Myocyte (in vitro differentiated cells): ENCODE measurements around the gene MRPL52. TPM values are rescaled to one million over a fixed set of nuclear protein-coding genes. Genes with fewer than 3 reads are reported as not detected.
A peak's percentile ranks its signal among the peaks of the same experiment; 100 is the strongest.
"Not testable (repeated sequence)": the region's sequence is repeated elsewhere in the genome, so short reads cannot be mapped to it uniquely, and the experiment has no call there.

ENCODE experiments used
- DNase-seq: peaks from one replicate; pipeline ENCODE4 v3.0.0-alpha.2; 2012; ENCODE audit warnings: low read depth
- total RNA-seq: library from RNA; depleted of rRNA; stranded (reverse); fragments of >200 nt; gene quantifications from 2 replicates; pipeline ENCODE4 v1.2.3, GENCODE V29; 2014

MRPL52 gene
- total RNA-seq, 1 donor from 2014 or later = 21.8 TPM

GRCh38 chr14:22808388-22809209 is 21.1 kb upstream of the MRPL52 start:
- DNase-seq = no peak

DNA sequence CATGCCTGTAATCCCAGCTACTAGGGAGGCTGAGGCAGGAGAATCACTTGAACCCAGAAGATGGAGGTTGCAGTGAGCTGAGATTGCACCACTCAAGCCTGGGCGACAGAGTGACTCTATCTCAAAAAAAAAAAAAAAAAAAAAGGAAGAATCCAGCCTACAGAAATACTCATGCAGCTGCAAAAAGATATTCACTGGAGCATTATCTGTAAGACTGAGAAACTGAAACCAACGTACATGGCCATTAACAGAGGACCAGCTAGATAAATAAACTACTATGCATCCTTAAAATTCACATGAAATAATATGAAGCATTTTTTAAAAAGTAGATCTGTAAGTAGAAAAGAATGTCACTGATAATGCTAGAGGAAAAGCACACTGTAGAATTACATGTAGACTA is 18.0 kb upstream of the MRPL52 start:
- DNase-seq = no peak

DNA sequence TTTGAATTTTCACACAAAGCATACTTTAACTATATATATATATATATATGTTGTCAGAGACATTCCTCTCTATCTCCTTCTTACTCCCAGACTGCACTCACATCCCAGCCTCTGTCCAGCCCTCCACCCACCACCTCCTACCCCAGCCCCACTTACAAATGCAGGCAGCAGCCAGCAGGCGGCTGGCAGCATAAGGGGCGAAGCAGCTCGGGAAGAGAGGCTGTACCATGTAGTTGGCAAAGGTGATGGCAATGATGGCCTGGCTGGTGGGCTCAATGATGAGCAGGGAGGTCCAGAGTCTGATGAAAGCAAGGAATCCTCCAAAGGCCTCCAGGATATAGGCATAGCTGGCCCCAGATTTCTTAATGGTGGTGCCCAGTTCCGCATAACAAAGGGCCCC is 16.9 kb upstream of the MRPL52 start:
- DNase-seq = no peak

DNA sequence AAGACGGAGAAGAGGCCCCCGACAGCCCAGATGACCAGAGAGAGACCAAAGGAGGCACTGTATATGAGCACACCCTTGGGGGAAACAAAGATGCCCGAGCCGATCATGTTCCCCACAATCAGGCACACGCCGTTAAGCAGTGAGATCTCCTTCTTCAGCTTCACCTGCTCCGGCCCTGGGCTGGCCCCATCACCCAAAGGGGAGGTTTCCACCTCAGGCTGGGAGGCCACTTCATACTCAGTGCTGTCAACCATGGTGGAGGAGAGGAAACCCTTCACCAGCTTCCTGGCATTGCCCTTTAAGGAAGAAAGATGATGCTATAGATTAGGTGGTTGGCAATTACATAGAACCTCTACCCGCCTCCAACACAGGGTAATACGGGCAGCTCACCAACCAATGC is 16.5 kb upstream of the MRPL52 start:
- no peak for DNase-seq

- DNase-seq = no peak
Observed at GRCh38 chr14:22814373-22814772, 15.3 kb upstream of the MRPL52 start.

DNA sequence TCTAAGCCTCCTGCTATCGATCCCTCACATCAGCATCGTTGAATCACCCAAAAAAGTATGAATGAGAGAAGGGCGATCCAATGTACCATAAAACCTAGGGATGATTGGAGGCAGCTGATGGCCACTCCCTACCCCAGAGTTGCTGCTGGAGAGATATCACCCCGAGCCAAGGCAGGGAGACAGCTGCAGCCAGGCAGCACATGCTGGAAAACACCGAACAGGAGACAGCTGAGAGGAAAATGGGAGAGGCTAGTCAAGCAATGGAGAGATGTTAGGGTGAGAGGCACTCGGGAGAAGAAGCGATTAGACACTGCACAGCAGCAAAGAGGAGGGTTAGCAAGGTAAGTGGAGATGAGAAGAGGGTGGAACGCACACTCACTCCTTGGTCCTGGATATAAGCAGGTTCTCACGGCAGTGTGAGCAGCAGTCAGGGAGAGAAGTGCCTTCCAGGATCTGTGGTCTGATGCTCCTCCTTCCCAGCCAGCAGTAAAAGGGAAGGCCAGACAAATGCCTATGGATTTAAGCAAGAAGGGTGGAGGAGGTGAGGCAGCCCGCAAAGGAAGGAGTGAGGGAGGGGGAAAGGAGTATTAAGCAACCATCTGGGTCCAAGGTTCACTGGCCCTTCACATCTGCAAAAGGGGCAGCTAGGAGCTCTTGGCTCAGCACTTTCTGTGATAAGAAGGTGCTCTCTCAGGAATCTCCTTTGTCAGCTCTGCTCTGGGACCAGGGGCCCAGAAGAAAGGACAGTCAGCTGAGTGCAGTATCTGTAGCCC is 14.6 kb upstream of the MRPL52 start, which contains the start of gene SLC7A7:
Gene SLC7A7 (minus strand): TSS at position 495 of the 773 bp plus-strand sequence. CDS start 2,037 bp downstream, outside the sequence.
- peak; percentile 93 for DNase-seq

DNA sequence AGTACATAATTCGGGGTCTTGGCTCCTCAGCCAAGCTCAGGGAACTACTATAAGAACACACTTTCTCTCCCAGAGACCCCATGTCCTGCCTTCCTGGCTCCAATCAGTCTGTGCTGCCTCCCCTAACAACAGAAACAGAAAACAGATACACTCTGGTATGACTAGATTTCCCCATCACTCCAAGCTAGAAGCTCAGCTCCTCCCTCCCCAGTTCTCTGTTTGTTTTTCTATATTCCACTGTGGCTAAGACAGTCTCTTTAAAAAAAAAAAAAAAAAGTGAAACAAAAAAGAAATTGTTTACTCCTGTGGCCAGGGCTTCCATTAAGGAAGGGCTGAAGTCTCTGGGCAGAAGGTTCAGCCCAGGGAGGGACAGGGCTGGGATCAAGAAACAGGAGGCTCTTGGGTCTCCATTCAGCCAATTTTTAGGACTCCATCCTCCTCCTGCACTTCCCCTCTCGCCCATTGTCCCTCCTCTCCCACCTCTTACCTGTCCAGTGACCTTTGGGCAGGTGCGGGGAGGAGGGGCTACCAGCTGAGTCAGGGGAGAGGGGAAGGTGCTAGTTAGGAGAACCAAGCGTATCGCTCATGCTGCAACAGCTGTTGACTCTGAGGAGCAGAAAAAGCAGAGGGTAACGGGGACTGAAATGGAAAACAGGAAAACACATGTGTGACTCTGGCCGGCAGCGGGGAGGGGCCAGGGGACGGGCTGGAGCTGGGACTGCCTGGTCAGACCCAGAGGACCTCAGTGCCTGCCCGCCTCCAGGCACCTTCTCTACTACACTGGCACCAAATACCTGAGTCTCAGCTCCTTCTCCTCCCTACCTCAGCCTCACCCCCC is 10.3 kb upstream of the MRPL52 start:
- DNase-seq = peak; percentile 82

DNA sequence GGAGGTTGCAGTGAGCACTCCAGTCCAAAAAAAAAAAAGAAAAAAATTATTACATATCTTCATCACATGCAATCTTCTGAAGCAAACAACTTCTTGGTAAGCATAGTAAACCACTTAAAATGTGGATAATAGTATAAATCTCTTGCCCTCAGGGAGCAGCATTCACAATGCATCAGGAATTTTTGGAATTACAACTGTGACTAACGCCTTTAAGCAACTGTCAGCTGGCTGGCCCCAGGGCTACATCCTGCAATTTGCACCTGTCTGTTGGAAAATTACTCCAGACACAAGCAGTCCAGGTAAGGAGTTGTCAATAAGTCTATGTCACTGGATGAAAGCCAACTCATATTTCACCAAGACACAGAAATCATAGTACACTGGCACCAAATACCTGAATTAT is 9.0 kb upstream of the MRPL52 start:
- peak; percentile 39 for DNase-seq

DNA sequence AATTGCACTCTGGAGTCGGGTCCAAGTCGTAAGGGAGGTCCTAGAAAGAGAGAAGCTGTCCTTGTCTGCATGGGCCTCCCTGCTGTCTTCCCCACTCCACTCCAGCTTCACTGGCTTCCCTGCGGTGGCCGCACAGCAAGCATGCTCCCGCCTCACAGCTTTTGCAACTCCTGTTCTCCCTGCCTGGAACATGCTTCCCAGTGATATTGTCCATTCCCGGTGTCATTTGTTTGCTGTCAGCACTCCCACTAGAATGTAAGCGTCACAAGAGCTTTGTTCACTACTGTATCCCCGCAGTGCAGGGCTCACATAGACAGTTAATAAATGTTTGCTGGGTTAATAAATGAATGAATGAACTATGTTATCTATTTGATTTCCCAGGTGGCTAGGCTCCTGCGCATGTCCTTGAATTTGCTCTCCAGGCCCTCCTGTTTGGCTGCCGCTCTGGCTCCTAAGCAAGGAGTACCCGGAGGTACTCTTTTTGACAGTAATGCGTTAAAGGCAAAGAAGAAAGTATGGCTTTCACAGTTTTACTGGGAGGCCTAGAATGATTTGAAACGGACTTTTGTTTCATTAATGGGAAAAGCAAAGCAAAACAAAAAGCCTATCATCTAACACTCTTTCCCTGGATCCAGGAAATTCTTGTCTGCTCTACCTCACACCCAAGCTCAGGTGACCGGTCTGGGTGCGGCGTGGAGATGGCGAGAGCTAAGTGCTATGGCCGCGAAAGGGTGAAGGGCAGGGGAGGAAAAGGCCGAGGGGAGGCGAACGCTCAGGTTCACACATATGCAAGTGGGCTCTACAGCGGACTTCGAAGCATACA is 8.3 kb upstream of the MRPL52 start:
- DNase-seq = no peak

- no peak for DNase-seq
Observed at GRCh38 chr14:22822016-22822570, 7.6 kb upstream of the MRPL52 start.

DNA sequence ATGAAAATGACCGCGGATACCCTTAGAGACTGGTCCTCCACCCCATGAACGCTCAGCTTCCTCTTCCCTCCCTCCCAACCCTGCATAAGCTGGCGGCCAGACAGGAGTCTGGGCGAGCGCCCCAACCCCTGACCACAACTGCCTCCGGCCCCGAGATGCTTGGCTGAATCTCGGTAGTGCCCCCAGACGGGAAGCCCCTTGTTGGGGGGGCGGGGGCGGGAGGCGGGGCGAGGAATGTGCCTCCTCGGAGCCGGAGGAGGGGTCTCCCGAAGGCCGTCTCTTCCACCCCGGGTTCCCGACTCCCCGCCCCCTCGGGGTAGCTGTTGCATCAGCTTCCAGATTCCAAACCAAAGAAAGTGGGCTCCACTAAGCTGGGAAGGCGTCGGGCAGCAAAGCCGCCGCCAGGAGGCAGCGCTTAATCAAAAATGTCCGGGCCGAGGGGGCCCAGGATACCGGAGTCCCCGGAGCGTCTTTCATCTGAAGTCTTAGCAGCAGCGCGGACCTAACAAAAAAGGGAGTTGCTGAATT is 7.1 kb upstream of the MRPL52 start:
- DNase-seq = peak; percentile 86

- peak; percentile 92 for DNase-seq
Observed at GRCh38 chr14:22824711-22825359, 4.9 kb upstream of the MRPL52 start.

DNA sequence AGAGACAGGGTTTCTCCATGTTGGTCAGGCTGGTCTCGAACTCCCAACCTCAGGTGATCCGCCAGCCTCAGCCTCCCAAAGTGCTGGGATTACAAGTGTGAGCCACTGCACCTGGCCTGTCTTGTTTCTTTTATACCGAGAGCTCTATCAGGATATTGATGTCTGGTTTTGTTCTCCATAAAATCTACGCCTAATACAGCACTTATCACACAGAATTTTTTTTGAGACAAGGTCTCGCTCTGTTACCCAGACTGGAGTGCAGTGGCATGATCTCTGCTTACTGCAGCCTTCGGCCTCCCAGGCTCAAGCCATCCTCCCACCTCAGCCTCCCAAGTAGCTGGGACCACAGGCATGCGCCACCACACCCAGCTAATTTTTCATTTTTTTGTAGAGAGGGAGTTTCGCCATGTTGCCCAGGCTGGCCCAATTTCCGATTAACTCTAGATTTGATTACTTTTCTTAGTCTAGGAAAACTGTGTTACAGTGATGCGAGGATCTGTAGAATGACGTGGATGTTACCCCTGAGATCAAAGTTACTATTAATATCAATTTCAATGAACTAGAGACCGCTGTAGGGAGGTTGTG is 519 bp upstream of the MRPL52 start:
- not testable (repeated sequence) for DNase-seq

DNA sequence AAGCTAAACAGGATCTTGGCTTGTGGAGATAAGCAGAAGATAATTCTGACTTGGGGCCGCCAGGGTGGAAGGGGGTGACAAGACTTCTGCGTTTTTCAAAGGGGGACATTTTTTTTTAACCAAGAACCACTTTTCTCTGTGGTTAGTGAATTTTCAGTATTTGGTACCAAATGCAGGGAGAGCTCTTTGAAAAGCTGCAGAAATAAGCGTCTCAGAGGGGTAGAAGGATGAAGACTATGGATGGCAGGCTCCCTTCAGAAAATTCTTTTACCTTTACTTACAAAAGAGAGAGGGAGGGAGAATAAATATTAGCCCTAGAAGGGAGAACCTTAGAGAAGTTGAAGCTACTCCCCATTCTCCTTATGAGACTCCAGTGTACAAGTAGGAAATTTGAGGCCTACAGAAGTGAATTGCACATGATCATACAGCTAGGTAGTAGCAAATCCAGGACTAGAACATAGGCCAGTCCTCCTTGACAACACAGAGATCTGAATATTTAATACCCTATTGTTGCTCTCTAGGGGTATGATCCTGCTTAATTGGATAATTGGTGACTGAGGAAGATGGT is 840 bp downstream of the MRPL52 start:
- no peak for DNase-seq

GRCh38 chr14:22835505-22835904 is 5.8 kb downstream of the MRPL52 start:
- no peak for DNase-seq

DNA sequence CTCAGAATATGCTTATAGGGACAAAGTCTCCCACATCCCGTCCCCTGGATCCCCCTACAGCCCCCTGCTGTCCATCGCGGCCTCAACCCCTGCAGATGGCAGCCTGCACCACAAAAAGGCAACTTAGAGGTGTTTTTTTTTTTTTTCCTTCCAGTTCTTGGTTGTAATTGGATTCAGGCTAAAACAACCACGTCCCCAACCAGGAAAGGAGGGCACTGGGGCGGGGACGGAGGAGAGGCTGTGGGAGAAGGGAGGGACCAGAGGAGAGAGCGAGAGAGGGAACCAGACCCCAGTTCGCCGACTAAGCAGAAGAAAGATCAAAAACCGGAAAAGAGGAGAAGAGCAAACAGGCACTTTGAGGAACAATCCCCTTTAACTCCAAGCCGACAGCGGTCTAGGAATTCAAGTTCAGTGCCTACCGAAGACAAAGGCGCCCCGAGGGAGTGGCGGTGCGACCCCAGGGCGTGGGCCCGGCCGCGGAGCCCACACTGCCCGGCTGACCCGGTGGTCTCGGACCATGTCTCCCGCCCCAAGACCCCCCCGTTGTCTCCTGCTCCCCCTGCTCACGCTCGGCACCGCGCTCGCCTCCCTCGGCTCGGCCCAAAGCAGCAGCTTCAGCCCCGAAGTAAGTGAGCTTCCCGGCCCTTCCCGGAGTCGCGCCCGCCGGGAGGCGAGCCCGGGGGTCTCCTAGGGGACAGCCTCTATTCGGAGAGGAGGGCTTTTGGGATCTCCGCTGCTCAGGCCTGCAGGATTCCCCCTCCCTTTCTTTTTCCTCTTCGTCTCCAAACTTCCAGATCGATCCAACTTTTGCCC is 6.8 kb downstream of the MRPL52 start, which contains the start of gene MMP14:
Gene MMP14 (plus strand): TSS at position 285 of the 813 bp plus-strand sequence. CDS start 233 bp downstream, at position 518.
- peak; percentile 93 for DNase-seq

DNA sequence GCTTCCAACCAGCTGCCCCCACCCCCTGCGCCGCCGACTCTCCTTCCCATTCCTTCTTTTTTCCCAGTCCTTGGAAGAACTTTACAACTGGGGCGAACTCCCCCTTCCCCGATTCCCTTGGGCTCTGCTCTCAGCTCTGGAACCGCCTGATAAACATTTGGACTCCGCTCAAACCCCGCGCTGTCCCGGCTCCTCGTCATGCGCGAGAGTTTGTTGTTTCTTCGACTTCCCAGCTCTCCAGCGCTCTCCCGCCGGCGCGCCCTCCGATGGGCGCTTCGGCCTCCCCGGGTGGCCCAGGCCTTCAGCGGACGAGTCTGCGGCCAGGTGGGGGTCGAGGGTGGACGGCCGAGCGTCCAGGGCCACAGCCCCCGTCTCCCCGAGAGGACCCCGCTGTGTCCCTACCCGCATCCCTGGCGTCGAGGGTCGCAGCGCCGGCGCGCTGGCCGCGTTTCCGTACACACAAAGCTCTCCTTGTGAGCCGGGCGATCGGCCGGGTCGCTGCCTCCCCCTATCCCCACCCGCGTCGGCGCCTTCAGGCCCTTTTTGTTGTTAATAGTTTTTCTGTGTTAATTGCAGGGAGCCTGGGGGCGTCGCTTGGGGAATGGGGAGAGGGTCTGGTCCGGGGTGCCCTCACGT is 7.5 kb downstream of the MRPL52 start:
- peak; percentile 71 for DNase-seq
